Adrenal gland (tissue), 12 donors: ENCODE results near the gene TOB2. TPM values are rescaled to one million over a fixed set of nuclear protein-coding genes. Genes with fewer than 3 reads are reported as not detected.
A peak's percentile ranks its signal among the peaks of the same experiment; 100 is the strongest.

Source experiments
- DNase-seq, 7 donors: peaks; one replicate each; pipeline ENCODE4 v3.0.0-alpha.2; 2019 to 2020
- H3K27ac ChIP-seq, 5 donors: fragments of 200-600 bp; sonication (generic) in 4 of 5; 1 replicate in 3 of 5; 2 replicates in 2 of 5; pipeline versions ENCODE4 v1.5.1 to v1.8.0; 2016 to 2020; ENCODE audit warnings: mild to moderate bottlenecking in 1 of 5
- H3K27me3 ChIP-seq: fragments of 200-600 bp; 2 replicates; pipeline ENCODE4 v1.8.0; 2021
- H3K36me3 ChIP-seq, 2 donors: fragments of 200-600 bp; replicated peaks in 1 of 2; 1 replicate in 1 of 2; 2 replicates in 1 of 2; pipeline versions ENCODE4 v1.5.1 to v1.8.0; 2018 to 2022
- H3K4me1 ChIP-seq, 2 donors: fragments of 200-600 bp; replicated peaks in 1 of 2; 1 replicate in 1 of 2; 2 replicates in 1 of 2; pipeline versions ENCODE4 v1.5.1 to v1.8.0; 2018 to 2021
- H3K4me3 ChIP-seq, 4 donors: fragments of 200-600 bp; sonication (generic) in 3 of 4; one replicate each; pipeline ENCODE4 v1.5.1; 2016 to 2018
- H3K9me3 ChIP-seq, 3 donors: fragments of 200-600 bp; sonication (generic) in 1 of 3; replicated peaks in 1 of 3; 1 replicate in 2 of 3; 2 replicates in 1 of 3; pipeline versions ENCODE4 v1.5.1 to v1.8.0; 2016 to 2021
- CTCF ChIP-seq, 6 experiments: fragments of 450-650 bp in 4 of 6; fragments of 200-600 bp in 2 of 6; sonication (generic) in 1 of 6; IDR thresholded peaks; 1 replicate in 5 of 6; 2 replicates in 1 of 6; pipeline versions ENCODE4 v1.5.1 to v1.8.0; 2016 to 2021; ENCODE audit warnings: antibody characterized with exemption in 6 of 6, mild to moderate bottlenecking in 2 of 6, moderate library complexity in 1 of 6
- POLR2A ChIP-seq, 2 donors: fragments of 450-650 bp; IDR thresholded peaks; one replicate each; pipeline ENCODE4 v1.6.1; 2017; ENCODE audit warnings: antibody characterized with exemption in 2 of 2, mild to moderate bottlenecking in 2 of 2, moderate library complexity in 1 of 2
- WGBS, 4 donors: extraction: QIAGEN DNeasy Blood & Tissue Kit in 2 of 4; methylation state at CpG; one replicate each; pipeline versions ENCODE4 v1.1.5 to v1.1.7; 2013 to 2017; 5-methylcytosine and 5-hydroxymethylcytosine counted together
- intact Hi-C, 2 donors: fragments of 100-400 bp; cut with DNase I; formaldehyde crosslinking; loops; one replicate each; pipeline versions ENCODE4 v1.14.1 to v1.15.0; 2022 to 2023
- polyA plus RNA-seq, 3 donors: library from polyadenylated mRNA; stranded (reverse); fragments of 200-250 nt in 2 of 3; fragments of 350-450 nt in 1 of 3; fragmentation: Illumina TruSeq in 1 of 3; extraction: RNeasy Lipid Tissue Mini Kit (QIAGEN cat#74804) in 1 of 3; gene quantifications; one replicate each; pipeline ENCODE4 v1.2.3, GENCODE V29; 2013 to 2014
- total RNA-seq, 9 donors: library from RNA; depleted of rRNA in 4 of 9; stranded (reverse); fragments of >200 nt in 4 of 9; fragments of 120-200 nt in 1 of 9; fragmentation: NEBNext Ultra II Directional in 1 of 9; extraction: Animal tissue kit (Norgen Biotek cat#: 25700) in 1 of 9; gene quantifications; one replicate each; pipeline versions ENCODE4 v1.1.0 to v1.2.4, GENCODE V29; 2013 to 2023
- donor health status: healthy with polysubstance abuse.
- donor health status: Bipolar disorder and iron deficiency.
- donor health status: DM: yes; HTN: yes; CAD: no.
- donor health status: DM: no; HTN: no; CAD: no.
- donor health status: DM: no; HTN: no; CAD: no.
- donor health status: DM: yes; HTN: yes; CAD: no.

TOB2 gene
- total and polyA plus RNA-seq, 12 donors = 14.7 to 117 (median 41.1) TPM

GRCh38 chr22:41482319-41482935 is 35.8 kb upstream of the TOB2 start:
- TF ChIP-seq CTCF (IDR thresholded peaks at IDR 0.05) (no peak), POLR2A (IDR thresholded peaks at IDR 0.05) (no peak)
- intact Hi-C loops = no loop called here
- Histone ChIP-seq H3K4me1 (peaks cover 28 to 47% of the 10 kb centered on the region in 2 donors), H3K9me3 (no peaks in the 10 kb centered on the region), H3K36me3 (peaks cover 0 to 5% of the 10 kb centered on the region in 2 donors), H3K27ac (peak overlapping the region in 4 of 5 donors; percentile 0 to 91 (median 46)), H3K27me3 (no peaks in the 10 kb centered on the region), H3K4me3 (no peak overlapping the region)
- DNase-seq = no peak
- WGBS, 4 donors = 42 to 91% (median 51%) methylated on average over 1 to 2 of the region's 2 CpGs

GRCh38 chr22:41481925-41482318 is 35.3 kb upstream of the TOB2 start:
- peak overlapping the region in 2 of 5 donors; percentile 86 to 91 for H3K27ac ChIP-seq
- intact Hi-C loops = no loop called here
- WGBS, 4 donors = 61 to 76% (median 68%) methylated on average over 4 to 5 of the region's 5 CpGs
- peaks cover 28 to 42% of the 10 kb centered on the region in 2 donors for H3K4me1 ChIP-seq
- H3K36me3 ChIP-seq = peaks cover 0 to 5% of the 10 kb centered on the region in 2 donors
- H3K4me3 ChIP-seq = no peak overlapping the region
- no peaks in the 10 kb centered on the region for H3K9me3 ChIP-seq
- DNase-seq = no peak
- no peak for TF ChIP-seq CTCF (IDR thresholded peaks at IDR 0.05)
- TF ChIP-seq POLR2A (IDR thresholded peaks at IDR 0.05) = no peak
- H3K27me3 ChIP-seq = no peaks in the 10 kb centered on the region

GRCh38 chr22:41481131-41481830 is 34.7 kb upstream of the TOB2 start:
- Histone ChIP-seq H3K4me1 (peaks cover 28 to 39% of the 10 kb centered on the region in 2 donors), H3K4me3 (no peak overlapping the region), H3K27me3 (no peaks in the 10 kb centered on the region), H3K36me3 (peaks cover 0 to 5% of the 10 kb centered on the region in 2 donors), H3K9me3 (no peaks in the 10 kb centered on the region), H3K27ac (peak overlapping the region in 4 of 5 donors; percentile 11 to 91 (median 74))
- TF ChIP-seq POLR2A (IDR thresholded peaks at IDR 0.05) (no peak), CTCF (IDR thresholded peaks at IDR 0.05) (no peak)
- intact Hi-C loops = no loop called here
- DNase-seq = peak; percentile 72 to 87 (median 80)
- 68 to 80% (median 74%) methylated on average over 11 to 15 of the region's 15 CpGs for WGBS, 4 donors

GRCh38 chr22:41480397-41480735 is 33.8 kb upstream of the TOB2 start:
- DNase-seq = no peak
- H3K27me3 ChIP-seq = no peaks in the 10 kb centered on the region
- H3K27ac ChIP-seq = peak overlapping the region in 3 of 5 donors; percentile 63 to 91 (median 86)
- no peaks in the 10 kb centered on the region for H3K9me3 ChIP-seq
- H3K4me3 ChIP-seq = no peak overlapping the region
- H3K4me1 ChIP-seq = peaks cover 28 to 39% of the 10 kb centered on the region in 2 donors
- WGBS, 4 donors = 58 to 71% (median 66%) methylated on average over 7 of the region's 7 CpGs
- H3K36me3 ChIP-seq = peaks cover 0 to 5% of the 10 kb centered on the region in 2 donors
- TF ChIP-seq POLR2A (IDR thresholded peaks at IDR 0.05) = no peak
- no peak for TF ChIP-seq CTCF (IDR thresholded peaks at IDR 0.05)
- intact Hi-C loops = no loop called here
